NCI-H446 (cell line): ENCODE results near the gene TMEM233.
A peak's percentile ranks its signal among the peaks of the same experiment; 100 is the strongest.

Experiments
- DNase-seq, 2 experiments: peaks; one replicate each; lab custom pipeline; 2025; lab: John Stamatoyannopoulos, UW

The TMEM233 gene

GRCh38 chr12:119659289-119659897 lies 65.8 kb downstream of the TMEM233 start:
- peak in 1 of 2 experiments; percentile 48 for DNase-seq

- DNase-seq = no peak
These were observed 66.5 kb downstream of the TMEM233 start for GRCh38 chr12:119660076-119660475.

GRCh38 chr12:119661882-119662281 lies 68.3 kb downstream of the TMEM233 start:
- DNase-seq = no peak

DNA sequence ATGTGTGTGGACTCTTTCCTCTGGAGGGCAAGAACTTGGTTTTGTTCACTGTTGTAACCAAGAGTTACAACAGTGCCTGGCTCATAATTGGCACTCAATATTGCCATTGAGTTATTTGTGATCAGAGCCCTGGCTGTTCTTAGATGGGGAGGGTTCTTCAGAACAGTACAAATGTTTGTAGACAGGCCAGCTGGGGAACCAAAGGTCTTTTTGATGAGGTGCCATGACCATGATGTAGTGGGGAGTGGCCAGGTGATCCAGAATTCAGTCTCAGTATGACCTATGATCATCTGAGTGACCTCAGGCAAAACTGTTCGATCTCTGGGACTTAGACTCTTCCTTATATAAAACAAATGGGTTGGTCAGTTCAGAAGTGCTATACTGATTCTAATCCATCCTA lies 71.1 kb downstream of the TMEM233 start:
- no peak for DNase-seq

GRCh38 chr12:119665164-119665929 lies 71.8 kb downstream of the TMEM233 start:
- no peak for DNase-seq

GRCh38 chr12:119666226-119666795 lies 72.7 kb downstream of the TMEM233 start:
- DNase-seq = no peak

DNA sequence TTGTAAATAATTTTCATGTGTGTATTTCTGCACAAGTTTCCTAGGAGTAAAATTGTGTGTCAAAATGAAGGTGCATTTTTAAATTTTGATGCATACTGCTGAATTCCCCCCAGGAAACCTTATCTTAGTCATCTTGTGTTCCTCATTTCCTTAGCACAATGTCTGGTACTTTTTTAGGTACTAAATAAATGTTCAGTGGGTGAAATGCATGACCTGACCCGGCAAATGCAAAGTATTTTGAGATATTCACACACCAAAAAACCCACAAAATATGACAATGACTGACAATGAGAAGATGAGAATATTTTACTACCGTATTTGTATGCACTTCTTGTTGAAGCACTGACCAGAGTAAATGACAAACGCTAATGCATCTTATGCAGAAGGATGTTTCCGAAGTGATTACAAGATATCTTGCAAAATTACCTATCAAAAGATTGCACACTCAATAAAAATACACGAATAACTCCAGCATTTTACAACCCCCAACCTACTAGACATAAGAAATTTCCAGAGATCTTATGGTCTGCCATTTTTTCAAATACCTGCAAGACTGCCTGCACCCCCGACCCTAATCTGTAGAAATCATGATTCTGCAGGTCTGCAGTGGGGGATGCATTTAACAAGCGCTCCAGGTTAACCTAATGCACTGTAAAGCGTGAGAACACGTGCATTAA lies 73.5 kb downstream of the TMEM233 start:
- DNase-seq = no peak

- DNase-seq = peak; percentile 88 to 98
These were observed 74.2 kb downstream of the TMEM233 start, which contains the start of gene PRKAB1 for GRCh38 chr12:119667577-119668323. Gene PRKAB1 (plus strand): TSS chr12:119668133. CDS start chr12:119668245, 112 bp downstream.

DNA sequence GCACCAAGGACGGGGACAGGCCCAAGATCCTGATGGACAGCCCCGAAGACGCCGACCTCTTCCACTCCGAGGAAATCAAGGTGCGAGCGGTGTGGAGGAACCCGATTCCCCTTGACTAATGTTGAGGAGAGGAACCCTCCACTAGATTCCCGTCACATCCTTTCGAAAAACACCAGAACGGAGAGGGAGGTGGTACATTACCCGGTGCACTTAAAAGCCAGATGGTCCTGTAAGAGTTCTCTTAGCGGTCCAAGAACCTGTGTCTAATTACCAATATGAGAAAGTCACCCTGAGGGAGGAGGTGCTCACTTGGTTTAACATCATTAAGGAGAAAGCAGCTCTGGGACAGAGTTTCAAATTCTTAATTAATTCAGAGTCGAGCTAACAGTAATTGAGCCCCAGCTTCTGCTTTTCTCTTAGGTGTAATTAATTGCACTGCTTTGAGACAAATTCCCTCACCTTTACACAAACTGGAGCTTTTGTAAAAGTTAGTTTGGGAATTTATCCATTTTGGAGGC lies 74.8 kb downstream of the TMEM233 start:
- no peak for DNase-seq

- no peak for DNase-seq
These were observed 76.3 kb downstream of the TMEM233 start for GRCh38 chr12:119669744-119670472.

DNA sequence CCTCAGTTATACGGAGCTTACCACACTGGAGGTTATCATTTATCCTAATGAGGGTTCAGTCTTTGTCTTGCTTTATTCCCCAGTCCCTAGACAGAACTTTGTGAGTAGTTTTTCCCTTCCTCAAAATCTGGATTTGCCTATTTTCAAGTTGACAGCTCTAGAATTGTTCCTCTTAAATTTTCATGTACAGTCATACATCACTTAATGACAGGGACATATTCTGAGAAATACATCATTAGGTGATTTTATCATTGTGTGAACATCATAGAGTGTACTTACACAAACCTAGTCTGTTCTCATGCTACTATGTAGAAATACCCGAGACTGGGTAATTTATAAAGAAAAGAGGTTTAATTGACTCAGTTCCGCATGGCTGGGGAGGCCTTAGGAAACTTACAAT lies 77.5 kb downstream of the TMEM233 start:
- DNase-seq = no peak

- DNase-seq = no peak
These were observed 78.6 kb downstream of the TMEM233 start for GRCh38 chr12:119672194-119672593.

- no peak for DNase-seq
These were observed 80.1 kb downstream of the TMEM233 start for GRCh38 chr12:119673634-119674033.

DNA sequence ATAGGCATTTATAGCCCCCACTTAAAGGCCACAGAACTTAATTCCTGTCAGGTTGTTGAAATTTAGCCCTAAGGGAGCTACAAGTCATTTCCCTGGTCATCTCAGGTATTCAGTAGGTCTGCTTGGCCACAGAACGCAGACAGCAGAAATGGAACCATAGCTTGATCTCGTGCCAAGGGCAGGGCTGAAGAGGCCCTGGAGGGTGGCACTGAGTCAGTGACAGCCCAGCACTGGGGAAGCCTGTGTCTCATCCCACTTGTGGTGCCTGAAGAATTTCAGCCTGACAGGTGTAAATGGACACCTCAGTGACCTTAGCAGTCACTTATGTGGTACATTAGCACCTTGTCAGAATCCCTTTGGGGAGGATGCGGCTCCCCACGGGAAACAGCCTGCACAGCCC lies 81.0 kb downstream of the TMEM233 start:
- no peak for DNase-seq

- no peak for DNase-seq
These were observed 82.4 kb downstream of the TMEM233 start for GRCh38 chr12:119676022-119676421.

GRCh38 chr12:119676573-119676972 lies 83.0 kb downstream of the TMEM233 start:
- no peak for DNase-seq

DNA sequence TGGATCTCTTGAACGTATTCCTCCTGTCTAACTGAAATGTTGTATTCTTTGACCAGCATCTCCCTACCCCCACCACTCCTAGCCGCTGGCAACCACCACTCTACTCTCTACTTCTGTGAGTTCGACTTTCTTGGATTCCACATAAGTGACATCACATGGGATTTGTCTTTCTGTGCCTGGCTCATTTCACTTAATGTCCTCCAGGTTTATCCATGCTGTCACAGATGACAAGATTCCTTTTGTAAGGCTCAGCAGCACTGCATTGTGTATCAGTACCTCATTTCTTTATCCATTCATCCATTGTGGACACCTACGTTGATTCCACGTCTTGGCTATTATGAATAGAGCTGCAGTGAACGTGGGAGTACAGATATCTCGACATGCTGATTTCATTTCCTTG lies 84.9 kb downstream of the TMEM233 start:
- no peak for DNase-seq

GRCh38 chr12:119679081-119679480 lies 85.5 kb downstream of the TMEM233 start:
- peak in 1 of 2 experiments; percentile 7 for DNase-seq

GRCh38 chr12:119679490-119679889 lies 85.9 kb downstream of the TMEM233 start:
- no peak for DNase-seq

GRCh38 chr12:119681111-119681510 lies 87.5 kb downstream of the TMEM233 start:
- DNase-seq = no peak
